IPS-18c (cell line): Measurements from ENCODE around the gene WFDC10B.
"Not testable (repeated sequence)": the region's sequence is repeated elsewhere in the genome, so short reads cannot be mapped to it uniquely, and the experiment has no call there.

Experiments
- H3K4me3 ChIP-seq: 2 replicates; pipeline ENCODE4 v1.7.0; 2013; ENCODE audit warnings: low read depth, mild to moderate bottlenecking, low read length, moderate library complexity; ENCODE audit not compliant: insufficient read depth
- H3K9me3 ChIP-seq: one replicate; pipeline ENCODE4 v1.6.1; 2013; ENCODE audit warnings: mild to moderate bottlenecking, low read length, moderate library complexity; ENCODE audit not compliant: control insufficient read depth, insufficient read depth

Gene WFDC10B

DNA sequence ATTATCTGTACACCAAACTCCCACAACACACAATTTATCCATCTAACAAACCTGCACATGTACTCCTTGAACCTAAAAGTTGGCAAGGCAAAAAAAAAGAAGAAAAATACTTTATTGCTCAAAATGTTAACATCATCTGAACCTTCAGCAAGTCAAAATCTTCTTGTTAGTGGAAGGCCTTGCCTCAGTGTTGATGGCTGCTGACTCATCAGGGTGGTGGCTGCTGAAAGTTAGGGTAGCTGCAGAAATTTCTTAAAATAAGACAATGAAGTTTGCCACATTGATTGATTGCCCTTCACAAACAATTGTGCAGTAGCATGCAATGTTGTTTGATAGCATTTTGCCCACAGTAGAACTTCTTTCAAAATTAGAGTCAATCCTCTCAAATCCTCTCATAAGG lies 32.1 kb downstream of the WFDC10B start:
- Histone ChIP-seq H3K9me3 (no peaks in the 10 kb centered on the region), H3K4me3 (no peak overlapping the region)

DNA sequence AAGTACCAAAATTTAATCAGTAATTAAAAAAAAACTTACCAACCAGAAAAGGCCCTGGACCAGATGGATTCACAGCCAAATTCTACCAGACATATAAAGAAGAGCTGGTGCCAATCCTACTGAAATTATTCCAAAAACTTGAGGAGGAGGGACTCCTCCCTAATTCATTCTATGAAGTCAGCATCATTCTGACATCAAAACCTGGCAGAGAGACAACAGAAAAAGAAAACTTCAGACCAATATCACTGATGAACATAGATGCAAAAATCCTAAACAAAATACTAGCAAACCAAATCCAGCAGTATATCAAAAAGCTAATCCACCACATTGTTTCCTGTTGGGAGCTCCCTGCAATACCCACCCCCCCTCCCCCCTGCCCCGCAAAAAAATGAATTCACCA lies 34.7 kb downstream of the WFDC10B start, which contains the start of gene WFDC11:
Gene WFDC11 (minus strand): TSS at position 101 of the 400 bp plus-strand sequence. CDS start 19,639 bp downstream, outside the sequence.
- Histone ChIP-seq H3K4me3 (no peak within 1 kb of the TSS), H3K9me3 (no peaks in the 10 kb centered on the region)

GRCh38 chr20:45657038-45657437 lies 47.8 kb downstream of the WFDC10B start:
- not testable (repeated sequence) for H3K9me3 ChIP-seq, H3K4me3 ChIP-seq

GRCh38 chr20:45651726-45652125 lies 53.1 kb downstream of the WFDC10B start:
- not testable (repeated sequence) for H3K9me3 ChIP-seq, H3K4me3 ChIP-seq

GRCh38 chr20:45649312-45649863 lies 55.4 kb downstream of the WFDC10B start:
- H3K9me3 ChIP-seq, result peaks cover 3% of the 10 kb centered on the region
- no peak overlapping the region for H3K4me3 ChIP-seq

DNA sequence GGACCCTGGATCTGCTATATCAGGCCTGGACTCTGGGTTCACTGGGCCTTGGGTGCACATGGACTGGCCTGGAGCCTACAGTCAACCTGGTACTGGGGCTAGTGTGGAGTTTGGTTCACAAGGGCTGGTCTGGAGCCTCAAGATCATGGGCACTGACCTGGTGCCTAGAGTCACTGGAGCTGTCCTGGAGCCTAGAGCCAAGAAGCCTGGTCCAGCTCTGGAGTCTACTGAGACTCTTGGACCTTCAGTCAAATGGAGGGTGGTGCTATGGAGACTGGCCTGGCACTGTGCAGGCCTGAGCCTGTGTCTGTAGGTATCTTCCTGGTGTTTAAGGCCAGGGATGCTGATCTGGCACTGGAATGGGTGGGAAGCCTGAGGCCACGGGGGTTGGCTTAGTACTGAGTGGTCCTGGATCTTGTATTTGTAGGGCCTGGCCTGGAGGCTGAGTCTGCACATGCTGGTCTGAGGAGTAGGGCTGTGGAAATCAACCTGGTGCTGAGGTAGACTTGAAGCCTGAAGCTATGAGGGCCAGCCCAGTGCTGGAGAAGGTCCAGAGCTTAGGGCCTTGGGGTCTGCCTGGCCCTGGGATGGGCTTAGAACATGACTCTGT lies 57.3 kb downstream of the WFDC10B start:
- no peak overlapping the region; the same call in 1 of the 2 replicates for H3K4me3 ChIP-seq
- H3K9me3 ChIP-seq, result peaks cover 3% of the 10 kb centered on the region

GRCh38 chr20:45646875-45647274 lies 57.9 kb downstream of the WFDC10B start:
- H3K9me3 ChIP-seq, result peaks cover 3% of the 10 kb centered on the region
- H3K4me3 ChIP-seq, result no peak overlapping the region; the same call in 1 of the 2 replicates

- H3K4me3 ChIP-seq, H3K9me3 ChIP-seq: not testable (repeated sequence)
Measured at GRCh38 chr20:45645869-45646268, 59.0 kb downstream of the WFDC10B start.

DNA sequence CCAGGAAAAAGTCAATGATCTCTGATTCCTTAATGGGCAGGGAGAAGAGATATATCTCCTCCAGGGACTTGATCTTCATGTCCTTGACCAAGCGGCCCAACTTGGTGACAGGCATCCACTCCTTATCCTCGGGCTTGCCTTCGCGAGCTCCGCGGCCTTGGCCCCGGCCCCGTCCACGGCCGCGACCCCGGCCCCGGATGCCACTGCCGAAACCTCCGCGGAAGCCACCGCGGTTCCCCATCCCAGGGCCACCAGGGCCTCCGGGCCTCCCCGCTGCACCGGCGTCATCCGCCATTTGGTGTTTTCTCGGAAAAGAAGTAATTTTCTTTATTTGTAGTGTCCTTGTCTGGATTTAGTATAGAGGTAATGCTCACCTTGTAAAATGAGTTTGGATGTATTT lies 63.7 kb downstream of the WFDC10B start:
- not testable (repeated sequence) for H3K4me3 ChIP-seq, H3K9me3 ChIP-seq

- Histone ChIP-seq H3K4me3 (no peak overlapping the region), H3K9me3 (no peaks in the 10 kb centered on the region)
Measured at GRCh38 chr20:45639687-45640086, 65.1 kb downstream of the WFDC10B start.

DNA sequence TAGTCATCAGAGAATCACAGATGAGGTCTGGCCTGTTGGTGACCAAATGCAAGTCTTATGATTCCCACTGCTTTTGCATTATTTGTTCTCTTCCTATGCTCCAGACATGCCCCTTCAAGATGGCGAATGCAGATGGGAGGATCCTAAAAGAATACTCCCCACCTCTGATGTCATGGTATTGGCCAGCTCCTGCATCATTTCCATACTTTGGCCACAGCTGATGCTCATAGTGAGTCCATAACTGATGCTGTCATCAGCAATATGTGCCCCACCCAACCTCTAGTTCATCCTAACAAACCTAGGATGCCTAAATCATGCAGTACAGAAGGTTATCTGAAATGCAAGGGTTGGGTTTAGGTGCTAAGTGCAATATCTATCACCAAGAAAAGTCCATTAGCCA lies 68.3 kb downstream of the WFDC10B start:
- no peak overlapping the region for H3K4me3 ChIP-seq
- no peaks in the 10 kb centered on the region for H3K9me3 ChIP-seq
